ENCODE measurements around the gene TCOF1. TPM values are rescaled to one million over a fixed set of nuclear protein-coding genes. Genes with fewer than 3 reads are reported as not detected.

Gene TCOF1
- total RNA-seq, 2 experiments from 2014 or later, result 52.8 to 53.0 TPM

GRCh38 chr5:150441813-150442698 is 84.6 kb downstream of the TCOF1 start:
- no peak overlapping the region for H3K4me3 Mint-ChIP-seq
- POLR2A ChIA-PET, result interaction anchor here (0.8 to 1.1 kb wide), 2 partner anchors 29 to 34 kb away, joined by 3 to 4 read pairs; partner anchors contain the start of gene CD74
- H3K36me3 Mint-ChIP-seq (ENCODE audit: low read depth), result peaks cover 41% of the 10 kb centered on the region
- no peaks in the 10 kb centered on the region for H3K9me3 Mint-ChIP-seq
- H3K27me3 Mint-ChIP-seq, result no peaks in the 10 kb centered on the region
- no peak for DNase-seq
- CTCF ChIA-PET, result no interaction called here
- peaks cover 15% of the 10 kb centered on the region for H3K4me1 Mint-ChIP-seq
- no peak overlapping the region for H3K27ac Mint-ChIP-seq

- no peak overlapping the region for H3K27ac Mint-ChIP-seq
- DNase-seq, result no peak
- peaks cover 21% of the 10 kb centered on the region for H3K4me1 Mint-ChIP-seq
- CTCF ChIA-PET, result no interaction called here
- H3K36me3 Mint-ChIP-seq (ENCODE audit: low read depth), result peaks cover 47% of the 10 kb centered on the region
- POLR2A ChIA-PET, result interaction anchor here (0.8 to 1.1 kb wide), 2 partner anchors 30 to 35 kb away, joined by 3 to 4 read pairs; partner anchors contain the start of gene CD74
- H3K27me3 Mint-ChIP-seq, result no peaks in the 10 kb centered on the region
- H3K9me3 Mint-ChIP-seq, result no peaks in the 10 kb centered on the region
- no peak overlapping the region for H3K4me3 Mint-ChIP-seq
These were observed 85.2 kb downstream of the TCOF1 start for GRCh38 chr5:150442699-150443080.

- POLR2A ChIA-PET, result interaction anchor here (1.3 to 5.3 kb wide), 3 partner anchors 32 to 638 kb away, joined by 3 to 32 read pairs (median 4); partner anchors contain the start of gene CD74
- CTCF ChIA-PET, result no interaction called here
- no peak for DNase-seq
- peaks cover 55% of the 10 kb centered on the region for H3K36me3 Mint-ChIP-seq (ENCODE audit: low read depth)
- H3K27me3 Mint-ChIP-seq, result no peaks in the 10 kb centered on the region
- no peak overlapping the region for H3K4me3 Mint-ChIP-seq
- H3K9me3 Mint-ChIP-seq, result no peaks in the 10 kb centered on the region
- H3K27ac Mint-ChIP-seq, result no peak overlapping the region
- peaks cover 29% of the 10 kb centered on the region for H3K4me1 Mint-ChIP-seq
These were observed 86.0 kb downstream of the TCOF1 start for GRCh38 chr5:150443242-150444075.

GRCh38 chr5:150444770-150445169 is 87.3 kb downstream of the TCOF1 start:
- no peak for DNase-seq
- Mint-ChIP-seq H3K9me3 (no peaks in the 10 kb centered on the region), H3K36me3 (ENCODE audit: low read depth) (peaks cover 66% of the 10 kb centered on the region), H3K27me3 (no peaks in the 10 kb centered on the region), H3K4me3 (no peak overlapping the region), H3K4me1 (peaks cover 32% of the 10 kb centered on the region), H3K27ac (no peak overlapping the region)
- ChIA-PET CTCF (no interaction called here), POLR2A (interaction anchor here (0.8 to 5.3 kb wide), 4 partner anchors 9 to 637 kb away, joined by 3 to 32 read pairs (median 4); partner anchors contain the start of gene CD74)

GRCh38 chr5:150446088-150446487 is 88.6 kb downstream of the TCOF1 start:
- Mint-ChIP-seq H3K27ac (peak overlapping the region; percentile 8), H3K36me3 (ENCODE audit: low read depth) (peaks cover 61% of the 10 kb centered on the region), H3K27me3 (no peaks in the 10 kb centered on the region), H3K9me3 (no peaks in the 10 kb centered on the region), H3K4me1 (peaks cover 34% of the 10 kb centered on the region), H3K4me3 (no peak overlapping the region)
- ChIA-PET CTCF (interaction anchor here (0.7 to 1.1 kb wide), 3 partner anchors 8 to 163 kb away, joined by 3 read pairs; no protein-coding TSS in a partner anchor), POLR2A (interaction anchor here (0.7 to 5.3 kb wide), 3 partner anchors 10 to 70 kb away, joined by 3 to 32 read pairs (median 6); partner anchors contain the start of gene CD74)
- no peak for DNase-seq

- ChIA-PET POLR2A (interaction anchor here (0.7 to 5.3 kb wide), 3 partner anchors 10 to 71 kb away, joined by 3 to 32 read pairs (median 6); partner anchors contain the start of gene CD74), CTCF (interaction anchor here (0.7 to 1.5 kb wide), 4 partner anchors 9 to 163 kb away, joined by 3 to 6 read pairs (median 3); no protein-coding TSS in a partner anchor)
- Mint-ChIP-seq H3K4me3 (no peak overlapping the region), H3K4me1 (peaks cover 34% of the 10 kb centered on the region), H3K9me3 (no peaks in the 10 kb centered on the region), H3K36me3 (ENCODE audit: low read depth) (peaks cover 56% of the 10 kb centered on the region), H3K27me3 (no peaks in the 10 kb centered on the region), H3K27ac (no peak overlapping the region)
- DNase-seq, result no peak
These were observed 89.1 kb downstream of the TCOF1 start for GRCh38 chr5:150446583-150446982.

GRCh38 chr5:150447188-150447587 is 89.7 kb downstream of the TCOF1 start:
- Mint-ChIP-seq H3K4me3 (no peak overlapping the region), H3K9me3 (no peaks in the 10 kb centered on the region), H3K27ac (no peak overlapping the region), H3K4me1 (peaks cover 34% of the 10 kb centered on the region), H3K27me3 (no peaks in the 10 kb centered on the region), H3K36me3 (ENCODE audit: low read depth) (peaks cover 56% of the 10 kb centered on the region)
- ChIA-PET CTCF (interaction anchor here (1.5 kb wide), 1 partner anchor 11 kb away, joined by 6 read pairs; no protein-coding TSS in a partner anchor), POLR2A (interaction anchor here (5.3 kb wide), 1 partner anchor 35 kb away, joined by 32 read pairs; the partner anchor contains the start of gene CD74)
- DNase-seq, result no peak

GRCh38 chr5:150448334-150448733 is 90.8 kb downstream of the TCOF1 start:
- POLR2A ChIA-PET, result interaction anchor here (1.0 to 5.3 kb wide), 2 partner anchors 37 to 313 kb away, joined by 3 to 32 read pairs; partner anchors contain the start of gene CD74
- CTCF ChIA-PET, result interaction anchor here (0.6 to 1.5 kb wide), 2 partner anchors 10 to 12 kb away, joined by 3 to 6 read pairs; no protein-coding TSS in a partner anchor
- Mint-ChIP-seq H3K9me3 (no peaks in the 10 kb centered on the region), H3K27me3 (no peaks in the 10 kb centered on the region), H3K4me3 (peak overlapping the region; percentile 82), H3K27ac (peak overlapping the region; percentile 92), H3K4me1 (peaks cover 34% of the 10 kb centered on the region), H3K36me3 (ENCODE audit: low read depth) (peaks cover 53% of the 10 kb centered on the region)
- DNase-seq, result no peak

- H3K36me3 Mint-ChIP-seq (ENCODE audit: low read depth), result peaks cover 46% of the 10 kb centered on the region
- DNase-seq, result no peak
- H3K9me3 Mint-ChIP-seq, result no peaks in the 10 kb centered on the region
- peak overlapping the region; percentile 92 for H3K27ac Mint-ChIP-seq
- peaks cover 34% of the 10 kb centered on the region for H3K4me1 Mint-ChIP-seq
- POLR2A ChIA-PET, result interaction anchor here (0.5 to 2.1 kb wide), 18 partner anchors 8 to 998 kb away, joined by 3 to 37 read pairs (median 4); partner anchors contain the start of genes CD74, RBM22, SLC36A1 and TCOF1
- CTCF ChIA-PET, result interaction anchor here (0.7 to 2.4 kb wide), 11 partner anchors 10 to 709 kb away, joined by 3 to 21 read pairs (median 5); partner anchors contain the start of genes CD74, DCTN4 and RBM22
- no peaks in the 10 kb centered on the region for H3K27me3 Mint-ChIP-seq
- H3K4me3 Mint-ChIP-seq, result peak overlapping the region; percentile 82
These were observed 91.5 kb downstream of the TCOF1 start for GRCh38 chr5:150448952-150449516.

Other genes with a start within 250 kb of the TCOF1 start
- 1 to 10 TPM; 7.2 to 9.0 TPM for gene PDGFRB, start 201.9 kb upstream of the TCOF1 start, total RNA-seq
- not detected for gene CDX1, start 190.9 kb upstream of the TCOF1 start, total RNA-seq
- gene SLC6A7, start 167.6 kb upstream of the TCOF1 start, total RNA-seq, result not detected
- gene CAMK2A, start 67.9 kb upstream of the TCOF1 start, total RNA-seq, result not detected
- not detected for gene ARSI, start 54.8 kb upstream of the TCOF1 start, total RNA-seq
- gene CD74, start 55.2 kb downstream of the TCOF1 start, total RNA-seq, result 1,000 to 10,000 TPM; 1,158 to 1,180 TPM
- 1,000 to 10,000 TPM; 2,316 to 2,367 TPM for gene RPS14, start 92.0 kb downstream of the TCOF1 start, total RNA-seq
- under 1 TPM; 0.13 to 0.18 TPM for gene NDST1, start 150.4 kb downstream of the TCOF1 start, total RNA-seq